Tibial nerve (tissue), 4 donors: ENCODE measurements around the gene ARL8B.

Source experiments
- EP300 ChIP-seq, 2 donors: sonication (generic); formaldehyde crosslinking; IDR thresholded peaks; one replicate each; pipeline ENCODE4 v1.6.1; 2017; ENCODE audit warnings: antibody characterized with exemption in 2 of 2, mild to moderate bottlenecking in 1 of 2
- POLR2A ChIP-seq, 2 donors: fragments of 450-650 bp; IDR thresholded peaks; one replicate each; pipeline ENCODE4 v1.6.1; 2017; ENCODE audit warnings: antibody characterized with exemption in 2 of 2, mild to moderate bottlenecking in 2 of 2, moderate library complexity in 2 of 2
- TF ChIP-seq, protein P1 (sequence below), 5 experiments: fragments of 200-600 bp in 3 of 5; fragments of 450-650 bp in 2 of 5; sonication (generic) in 3 of 5; IDR thresholded peaks; one replicate each; pipeline ENCODE4 v1.5.1; 2016 to 2019; ENCODE audit warnings: antibody characterized with exemption in 5 of 5, mild to moderate bottlenecking in 3 of 5, moderate library complexity in 2 of 5

DNA sequence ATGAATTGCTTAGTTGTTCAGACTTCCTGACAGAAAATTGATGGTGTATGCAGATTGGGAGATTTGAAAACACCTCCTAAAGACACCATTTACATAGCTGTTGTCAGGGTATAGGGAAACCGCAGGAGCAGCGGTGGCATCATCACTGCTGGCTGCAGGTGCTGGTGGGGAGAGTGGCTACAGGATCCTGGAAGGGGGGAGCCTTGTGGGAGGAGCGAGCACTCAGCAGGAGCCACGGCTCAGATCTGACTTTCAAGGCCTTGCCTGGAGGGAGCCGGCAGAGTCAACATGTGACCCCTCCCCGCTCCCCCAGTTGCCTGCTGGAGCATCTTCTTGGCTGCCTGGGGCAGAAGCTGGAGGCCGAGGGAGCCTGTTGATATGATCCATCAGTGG lies 91.5 kb downstream of the ARL8B start:
- TF ChIP-seq, protein P1, sequence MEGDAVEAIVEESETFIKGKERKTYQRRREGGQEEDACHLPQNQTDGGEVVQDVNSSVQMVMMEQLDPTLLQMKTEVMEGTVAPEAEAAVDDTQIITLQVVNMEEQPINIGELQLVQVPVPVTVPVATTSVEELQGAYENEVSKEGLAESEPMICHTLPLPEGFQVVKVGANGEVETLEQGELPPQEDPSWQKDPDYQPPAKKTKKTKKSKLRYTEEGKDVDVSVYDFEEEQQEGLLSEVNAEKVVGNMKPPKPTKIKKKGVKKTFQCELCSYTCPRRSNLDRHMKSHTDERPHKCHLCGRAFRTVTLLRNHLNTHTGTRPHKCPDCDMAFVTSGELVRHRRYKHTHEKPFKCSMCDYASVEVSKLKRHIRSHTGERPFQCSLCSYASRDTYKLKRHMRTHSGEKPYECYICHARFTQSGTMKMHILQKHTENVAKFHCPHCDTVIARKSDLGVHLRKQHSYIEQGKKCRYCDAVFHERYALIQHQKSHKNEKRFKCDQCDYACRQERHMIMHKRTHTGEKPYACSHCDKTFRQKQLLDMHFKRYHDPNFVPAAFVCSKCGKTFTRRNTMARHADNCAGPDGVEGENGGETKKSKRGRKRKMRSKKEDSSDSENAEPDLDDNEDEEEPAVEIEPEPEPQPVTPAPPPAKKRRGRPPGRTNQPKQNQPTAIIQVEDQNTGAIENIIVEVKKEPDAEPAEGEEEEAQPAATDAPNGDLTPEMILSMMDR (IDR thresholded peaks at IDR 0.05): no peak
- TF ChIP-seq EP300 (IDR thresholded peaks at IDR 0.05) (no peak), POLR2A (IDR thresholded peaks at IDR 0.05) (no peak)
